Panc1 (cell line): ENCODE measurements around the gene SSX2. TPM values are rescaled to one million over a fixed set of nuclear protein-coding genes. Genes with fewer than 3 reads are reported as not detected.
"Not testable (repeated sequence)": the region's sequence is repeated elsewhere in the genome, so short reads cannot be mapped to it uniquely, and the experiment has no call there.

Source experiments
- ATAC-seq: fragments of 200-7000 bp; cut with Tn5 transposase; 2 replicates; pipeline ENCODE4 v1.9.1; 2020; ENCODE audit warnings: mild to moderate bottlenecking, moderate library complexity
- BruUV-seq: library from RNA; stranded (reverse); fragments of 400-500 nt; replicated peaks from 2 replicates; lab custom pipeline; 2021; lab: Mats Ljungman, UMichigan
- CTCF ChIA-PET: fragments of 300-600 bp; sonication (Branson Sonifier 250); formaldehyde crosslinking; loops from one replicate; lab custom pipeline; 2022; ENCODE audit warnings: antibody characterized with exemption; lab: Charles Lee
- POLR2A ChIA-PET: fragments of 300-600 bp; sonication (Branson Sonifier 250); formaldehyde crosslinking; loops from one replicate; lab custom pipeline; 2022; ENCODE audit warnings: antibody characterized with exemption; lab: Charles Lee
- DNase-seq: peaks from one replicate; pipeline ENCODE4 v3.0.0-alpha.2; 2010; ENCODE audit warnings: low read depth, low spot score
- H3K27ac ChIP-seq: 2 replicates; pipeline ENCODE4 v1.5.1; 2011; ENCODE audit warnings: mild to moderate bottlenecking, low read length, inconsistent platforms
- H3K27me3 ChIP-seq: fragments of 200-500 bp; sonication (Bioruptor generic); 2 replicates; pipeline ENCODE4 v1.6.0; 2014; ENCODE audit warnings: low read length, inconsistent platforms; ENCODE audit not compliant: control insufficient read depth, insufficient read depth
- H3K36me3 ChIP-seq: fragments of 200-500 bp; sonication (Bioruptor generic); 2 replicates; pipeline ENCODE4 v1.5.1; 2014; ENCODE audit warnings: inconsistent platforms, mild to moderate bottlenecking, low read length, moderate library complexity; ENCODE audit not compliant: control insufficient read depth, insufficient read depth
- H3K4me1 ChIP-seq: 2 replicates; pipeline ENCODE4 v1.5.1; 2011; ENCODE audit warnings: inconsistent platforms, mild to moderate bottlenecking, low read length, moderate library complexity; ENCODE audit not compliant: control insufficient read depth, insufficient read depth
- H3K4me3 ChIP-seq, 2 experiments: 2 replicates each; pipeline ENCODE4 v1.5.1; 2011 to 2012; ENCODE audit warnings: low read depth in 2 of 2, low read length in 2 of 2, mild to moderate bottlenecking in 2 of 2, inconsistent platforms in 1 of 2, moderate library complexity in 1 of 2
- H3K9me3 ChIP-seq: fragments of 200-500 bp; sonication (Bioruptor generic); 2 replicates; pipeline ENCODE4 v1.5.1; 2014; ENCODE audit warnings: low read depth, mild to moderate bottlenecking, inconsistent platforms, low read length, moderate library complexity; ENCODE audit not compliant: control insufficient read depth, insufficient read depth
- in situ Hi-C: cut with HindIII; loops from 2 replicates; pipeline ENCODE4 v1.10.0; 2016; ENCODE audit warnings: low sequenced_read_pairs, low pct_unique_long_range_greater_than_20kb
- intact Hi-C: fragments of 100-400 bp; cut with micrococcal nuclease; formaldehyde crosslinking; loops from one replicate; pipeline ENCODE4 v1.10.0; 2022; ENCODE audit not compliant: unreplicated experiment
- total RNA-seq: library from RNA; stranded (reverse); gene quantifications from one replicate; pipeline ENCODE4 v1.2.1, GENCODE V29; 2021; ENCODE audit not compliant: unreplicated experiment

The SSX2 gene
- total RNA-seq, 1 experiment from 2014 or later: 0.31 TPM

DNA sequence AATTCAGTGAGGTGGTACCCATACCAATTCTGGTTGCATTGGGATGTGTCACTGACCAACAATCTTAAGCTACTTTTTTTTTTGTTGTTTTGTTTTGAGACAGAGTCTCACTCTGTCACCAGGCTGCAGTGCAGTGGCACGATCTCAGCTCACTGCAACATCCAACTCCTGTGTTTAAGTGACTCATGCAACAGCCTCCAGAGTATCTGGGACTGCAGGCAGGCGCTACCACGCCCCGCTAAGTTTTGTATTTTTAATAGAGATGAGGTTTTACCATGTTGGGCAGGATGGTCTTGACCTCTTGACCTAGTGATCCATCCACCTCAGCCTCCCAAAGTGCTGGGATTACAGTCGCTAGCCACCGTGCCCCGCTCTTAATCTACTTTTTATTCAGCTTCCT is 58.0 kb downstream of the SSX2 start:
- CTCF ChIA-PET: interaction anchor here (0.6 kb wide), 1 partner anchor 388 kb away, joined by 8 read pairs; no protein-coding TSS in a partner anchor
- ATAC-seq, DNase-seq, H3K27ac ChIP-seq, H3K9me3 ChIP-seq, POLR2A ChIA-PET, intact Hi-C loops, H3K4me1 ChIP-seq, BruUV-seq, in situ Hi-C loops, H3K27me3 ChIP-seq, H3K4me3 ChIP-seq, H3K36me3 ChIP-seq: not testable (repeated sequence)

Other genes with a start within 250 kb of the SSX2 start
- not detected for gene XAGE1A, start 211.4 kb downstream of the SSX2 start, total RNA-seq
- gene XAGE1B, start 190.1 kb downstream of the SSX2 start, total RNA-seq: not detected
- gene SSX7, start 52.3 kb downstream of the SSX2 start, total RNA-seq: not detected
- gene SSX2B, start 44.1 kb upstream of the SSX2 start, total RNA-seq: not detected
- gene SPANXN5, start 90.2 kb upstream of the SSX2 start, total RNA-seq: not detected
- gene XAGE5, start 104.1 kb upstream of the SSX2 start, total RNA-seq: not detected
- gene XAGE3, start 160.9 kb upstream of the SSX2 start, total RNA-seq: not detected
- gene FAM156B, start 190.2 kb upstream of the SSX2 start, total RNA-seq: 13.0 TPM